ENCODE results near the gene ITPR2.

The ITPR2 gene

DNA sequence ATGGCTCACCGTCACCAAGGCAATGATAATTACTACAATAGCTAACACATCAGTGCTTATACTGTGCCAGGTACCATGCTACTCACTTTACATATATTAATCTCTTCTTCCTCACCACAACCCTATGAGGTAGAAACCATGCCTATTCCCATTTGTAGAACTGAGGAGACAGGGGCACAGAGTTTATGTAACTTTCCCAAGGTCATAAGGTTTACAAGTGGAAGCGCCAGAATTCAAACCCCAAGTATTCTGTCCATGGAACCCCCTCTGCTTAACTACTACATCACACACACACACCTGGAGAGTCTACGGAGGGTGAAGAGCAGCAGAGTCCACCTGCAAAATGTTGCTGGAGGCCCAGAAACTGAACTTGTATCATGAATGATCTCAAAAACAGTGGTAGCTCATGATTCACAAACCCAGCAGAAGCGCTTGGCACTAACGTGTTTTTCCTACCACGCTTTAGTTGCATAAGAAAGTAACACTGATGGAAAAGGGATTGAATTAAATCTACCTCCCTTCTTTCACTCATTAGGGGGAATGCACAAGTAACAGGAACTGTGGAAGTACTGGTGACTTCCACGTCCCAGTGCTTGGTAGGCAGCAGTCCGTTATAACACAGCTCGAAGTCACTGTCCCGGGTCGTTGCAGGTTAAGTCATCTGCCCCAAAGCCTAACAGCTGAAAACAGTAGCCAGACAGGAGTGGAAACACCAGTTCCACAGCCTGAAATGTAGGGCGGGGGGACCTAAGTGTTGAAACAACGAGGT lies 2.0 kb downstream of the ITPR2 start:
- FAIRE-seq (peak; percentile 72), DNase-seq (ENCODE audit: insufficient read length) (no peak)

DNA sequence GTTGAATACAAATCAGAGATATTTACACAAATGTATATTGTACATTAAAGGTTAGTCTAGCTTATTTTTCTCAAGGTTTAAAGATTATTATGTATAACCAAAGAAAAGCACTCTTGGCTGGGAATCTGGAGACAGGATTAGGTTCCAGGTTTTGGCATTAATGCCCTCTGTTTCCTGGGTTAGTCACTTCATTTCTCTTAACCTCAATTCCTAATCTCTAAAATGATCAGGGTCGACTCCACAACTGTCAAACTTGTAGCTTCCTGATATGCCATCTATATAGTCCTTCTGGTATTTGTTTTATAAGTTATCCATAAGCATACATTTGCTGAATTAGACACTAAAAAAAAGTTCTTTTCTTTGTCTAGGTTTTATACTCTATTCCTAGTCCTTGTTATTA lies 2.6 kb downstream of the ITPR2 start:
- TF ChIP-seq TAF1 (IDR thresholded peaks at IDR 0.05; ENCODE audit: borderline replicate concordance, low read depth, low read length) = no peak
- no peak for TF ChIP-seq POLR2AphosphoS5 (IDR thresholded peaks at IDR 0.05; ENCODE audit: low read depth, low read length)
- no peak for TF ChIP-seq POLR2A (IDR thresholded peaks at IDR 0.05; ENCODE audit: low read depth, low read length)
- no peak for FAIRE-seq
- no peak for DNase-seq (ENCODE audit: insufficient read length)

More for the DNA sequence above, 2.0 kb downstream of the ITPR2 start:
- TF ChIP-seq POLR2A (IDR thresholded peaks at IDR 0.05; ENCODE audit: low read depth, low read length) (no peak), POLR2AphosphoS5 (IDR thresholded peaks at IDR 0.05; ENCODE audit: low read depth, low read length) (no peak), TAF1 (IDR thresholded peaks at IDR 0.05; ENCODE audit: borderline replicate concordance, low read depth, low read length) (no peak)

DNA sequence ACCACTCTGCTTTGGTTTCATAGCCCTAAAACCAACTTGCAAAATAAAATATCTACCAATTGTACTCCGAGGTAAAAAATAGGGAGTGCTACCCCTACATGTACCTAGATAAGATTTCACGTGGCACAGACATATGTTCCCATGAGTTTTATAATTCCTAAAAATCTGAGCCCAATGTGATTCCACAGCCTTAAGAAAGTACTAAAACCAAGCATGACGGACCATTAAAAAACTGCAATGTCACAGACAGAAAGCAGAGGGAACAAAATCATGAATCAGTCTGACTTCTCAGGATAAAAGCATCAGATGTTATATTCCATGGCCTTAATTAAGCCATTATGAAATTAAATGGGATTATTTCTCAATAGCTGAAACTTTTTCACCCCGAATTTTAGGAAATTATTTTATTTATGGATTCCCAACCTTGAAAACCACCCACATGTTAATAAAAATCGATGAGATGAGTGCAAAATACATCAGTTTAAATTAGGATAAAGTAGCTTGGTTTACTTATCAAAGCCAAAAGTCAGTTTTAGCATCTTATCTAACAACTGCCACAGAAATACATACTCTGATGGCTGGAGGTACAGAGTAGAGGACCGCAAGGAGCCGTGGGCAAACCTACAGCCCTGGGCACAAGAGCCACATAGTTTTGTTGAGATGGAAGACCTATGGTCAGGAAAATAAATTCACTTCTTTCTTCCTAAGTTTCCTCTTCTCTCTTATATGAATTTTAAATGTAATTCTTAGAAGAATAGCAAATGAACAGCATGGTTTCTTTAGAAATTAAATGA lies 4.5 kb downstream of the ITPR2 start:
- DNase-seq (ENCODE audit: insufficient read length) (no peak), FAIRE-seq (no peak)
- TF ChIP-seq POLR2A (IDR thresholded peaks at IDR 0.05; ENCODE audit: low read depth, low read length) (no peak), TAF1 (IDR thresholded peaks at IDR 0.05; ENCODE audit: borderline replicate concordance, low read depth, low read length) (no peak), POLR2AphosphoS5 (IDR thresholded peaks at IDR 0.05; ENCODE audit: low read depth, low read length) (no peak)

DNA sequence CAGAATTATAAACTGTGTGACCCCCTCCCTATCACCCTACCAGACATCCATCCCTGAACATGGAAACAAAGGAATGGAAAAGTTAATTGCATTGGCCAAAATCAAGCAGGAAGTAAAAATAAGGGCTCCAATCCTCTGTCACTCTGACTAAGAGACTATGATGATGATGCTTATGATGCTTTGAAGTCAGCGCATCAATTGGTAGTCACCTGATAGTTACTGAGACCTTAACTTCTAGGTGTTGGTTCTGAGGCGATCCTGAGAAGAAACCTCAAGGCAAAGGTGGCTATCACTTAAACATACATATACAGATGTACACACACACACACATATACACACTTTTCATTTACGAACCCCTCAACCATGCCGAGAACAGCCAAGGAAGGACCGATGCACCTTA lies 6.6 kb downstream of the ITPR2 start:
- TF ChIP-seq POLR2A (IDR thresholded peaks at IDR 0.05; ENCODE audit: low read depth, low read length) (no peak), POLR2AphosphoS5 (IDR thresholded peaks at IDR 0.05; ENCODE audit: low read depth, low read length) (no peak), TAF1 (IDR thresholded peaks at IDR 0.05; ENCODE audit: borderline replicate concordance, low read depth, low read length) (no peak)
- FAIRE-seq = peak; percentile 27
- no peak for DNase-seq (ENCODE audit: insufficient read length)

DNA sequence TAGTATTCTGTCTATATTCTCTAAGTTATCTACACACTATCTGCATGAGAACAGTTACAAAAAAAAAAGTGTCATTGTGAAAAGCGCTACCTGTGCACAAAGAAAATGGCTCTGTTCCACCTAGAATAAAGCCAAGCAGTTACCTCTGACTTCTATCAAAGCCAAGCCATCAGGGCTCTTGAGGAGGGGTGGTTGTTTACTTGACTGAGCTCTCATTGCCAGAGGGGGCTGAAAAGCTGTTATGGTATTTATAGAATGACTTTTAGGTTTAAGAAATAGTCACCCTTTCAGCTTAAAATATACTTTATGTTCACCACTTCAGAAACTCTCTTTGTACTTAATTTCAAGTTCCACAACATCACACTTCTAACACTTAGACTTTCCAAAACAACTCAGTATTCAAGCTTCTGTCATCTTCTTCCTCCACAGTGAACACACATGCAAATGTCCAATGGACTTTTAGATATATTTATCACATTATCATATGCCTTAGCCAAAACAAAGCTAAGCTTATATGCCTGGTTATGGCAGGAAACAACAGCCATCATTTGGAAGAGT lies 7.5 kb downstream of the ITPR2 start:
- no peak for DNase-seq (ENCODE audit: insufficient read length)
- FAIRE-seq = no peak
- TF ChIP-seq TAF1 (IDR thresholded peaks at IDR 0.05; ENCODE audit: borderline replicate concordance, low read depth, low read length) = no peak

DNA sequence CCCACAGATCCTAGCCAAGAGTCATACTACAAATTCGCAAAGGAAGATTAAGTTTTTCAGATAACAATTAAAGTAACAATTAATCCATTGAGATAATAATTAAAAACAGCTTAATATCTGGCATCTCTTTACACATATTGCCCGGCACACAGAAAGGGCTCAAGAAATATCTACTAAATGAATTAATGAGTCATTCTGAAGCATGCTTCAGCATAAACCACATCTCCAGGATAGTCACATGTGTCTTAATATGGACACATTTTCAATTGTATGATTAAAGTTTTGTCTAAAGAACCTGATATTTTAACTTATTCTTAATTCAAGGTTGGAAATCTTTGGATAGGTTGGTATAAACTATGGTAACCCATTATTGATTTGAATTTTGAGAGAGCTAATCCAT lies 9.6 kb downstream of the ITPR2 start:
- TF ChIP-seq POLR2AphosphoS5 (IDR thresholded peaks at IDR 0.05; ENCODE audit: low read depth, low read length) (no peak), TAF1 (IDR thresholded peaks at IDR 0.05; ENCODE audit: borderline replicate concordance, low read depth, low read length) (no peak), POLR2A (IDR thresholded peaks at IDR 0.05; ENCODE audit: low read depth, low read length) (no peak)
- no peak for FAIRE-seq
- DNase-seq (ENCODE audit: insufficient read length) = no peak

DNA sequence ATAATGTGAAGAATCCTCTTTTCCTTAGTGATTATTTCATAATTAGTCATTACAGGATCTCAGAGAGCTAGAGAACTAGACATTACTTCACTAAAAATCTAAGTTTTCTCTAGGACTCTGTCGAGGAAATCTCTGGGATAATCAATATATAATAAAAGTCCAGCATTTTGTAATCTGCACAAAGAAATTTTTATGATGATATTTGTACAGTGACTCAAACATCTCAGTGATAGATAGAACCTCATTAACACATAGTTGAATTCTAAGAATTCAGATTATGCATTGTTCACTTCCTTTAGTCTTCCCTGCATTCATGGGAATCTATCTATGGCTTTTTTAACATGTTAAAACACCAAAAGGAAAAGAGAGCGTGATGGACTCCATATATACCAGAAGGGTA lies 11.0 kb downstream of the ITPR2 start:
- TF ChIP-seq POLR2A (IDR thresholded peaks at IDR 0.05; ENCODE audit: low read depth, low read length) = no peak
- no peak for TF ChIP-seq TAF1 (IDR thresholded peaks at IDR 0.05; ENCODE audit: borderline replicate concordance, low read depth, low read length)
- TF ChIP-seq POLR2AphosphoS5 (IDR thresholded peaks at IDR 0.05; ENCODE audit: low read depth, low read length) = no peak
- FAIRE-seq (no peak), DNase-seq (ENCODE audit: insufficient read length) (no peak)

DNA sequence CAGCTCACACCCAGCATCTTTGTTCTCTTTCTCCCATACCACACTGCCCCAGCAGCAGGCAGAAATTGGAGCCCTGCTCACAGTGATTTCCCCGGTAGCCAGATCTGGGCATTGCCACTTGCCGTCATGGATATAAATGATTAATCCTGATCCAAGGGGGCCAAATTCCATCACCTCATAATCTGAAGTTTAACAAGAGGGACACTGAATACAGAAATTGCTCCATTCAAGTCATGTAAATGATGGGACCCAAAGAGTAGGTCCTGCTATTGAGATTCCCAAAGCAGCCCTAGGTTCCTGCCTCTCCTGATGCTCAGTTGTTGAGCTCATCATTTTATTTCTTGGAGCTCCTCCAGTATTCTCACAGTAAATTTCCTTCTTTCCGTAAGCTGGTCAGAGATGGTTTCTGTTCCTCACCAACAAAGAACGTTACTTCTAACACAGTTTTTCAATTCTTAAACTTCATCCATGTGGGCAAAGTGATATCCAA lies 11.7 kb downstream of the ITPR2 start:
- DNase-seq (ENCODE audit: insufficient read length) (no peak), FAIRE-seq (peak; percentile 33)
- TF ChIP-seq POLR2A (IDR thresholded peaks at IDR 0.05; ENCODE audit: low read depth, low read length) = no peak
- TF ChIP-seq POLR2AphosphoS5 (IDR thresholded peaks at IDR 0.05; ENCODE audit: low read depth, low read length) = no peak
- no peak for TF ChIP-seq TAF1 (IDR thresholded peaks at IDR 0.05; ENCODE audit: borderline replicate concordance, low read depth, low read length)

DNA sequence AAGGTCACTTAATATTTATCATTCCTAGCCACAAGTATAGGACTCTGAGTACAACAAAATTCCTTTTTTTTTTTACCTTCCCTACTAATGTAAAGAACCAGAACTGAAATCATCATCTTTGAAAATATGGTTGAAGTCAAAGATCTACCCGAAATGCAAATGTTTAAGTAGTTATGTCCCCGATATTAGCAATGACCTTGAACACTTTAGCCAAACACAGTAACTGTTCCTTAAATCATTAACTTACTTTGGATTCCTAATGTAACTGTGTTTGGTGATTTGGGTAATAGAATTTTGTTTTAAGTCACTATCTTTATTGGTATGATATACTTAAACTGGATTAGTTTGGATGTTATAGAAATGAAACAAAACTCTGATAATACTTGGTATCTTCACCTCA lies 14.4 kb downstream of the ITPR2 start:
- FAIRE-seq (no peak), DNase-seq (ENCODE audit: insufficient read length) (no peak)
- TF ChIP-seq POLR2A (IDR thresholded peaks at IDR 0.05; ENCODE audit: low read depth, low read length) (no peak), TAF1 (IDR thresholded peaks at IDR 0.05; ENCODE audit: borderline replicate concordance, low read depth, low read length) (no peak), POLR2AphosphoS5 (IDR thresholded peaks at IDR 0.05; ENCODE audit: low read depth, low read length) (no peak)

DNA sequence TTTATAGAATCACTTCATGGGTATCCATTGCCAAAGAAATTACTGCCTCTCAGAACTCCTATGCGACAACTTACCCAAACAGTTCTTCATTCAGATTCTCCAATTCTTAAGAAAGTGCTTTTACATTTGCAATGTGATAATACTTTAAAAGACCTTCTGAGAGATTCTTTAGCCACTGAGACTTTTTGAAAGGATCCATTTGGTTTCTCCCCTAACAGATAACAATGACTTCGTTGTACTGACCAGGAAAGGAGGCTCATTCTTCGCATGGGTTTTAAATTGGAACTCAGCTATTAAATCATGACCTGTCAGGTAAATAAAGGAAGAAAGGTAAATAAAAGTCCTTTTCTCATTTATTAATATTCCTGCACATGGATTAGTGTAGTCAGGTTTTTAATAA lies 14.8 kb downstream of the ITPR2 start:
- no peak for DNase-seq (ENCODE audit: insufficient read length)
- TF ChIP-seq POLR2AphosphoS5 (IDR thresholded peaks at IDR 0.05; ENCODE audit: low read depth, low read length) (no peak), TAF1 (IDR thresholded peaks at IDR 0.05; ENCODE audit: borderline replicate concordance, low read depth, low read length) (no peak), POLR2A (IDR thresholded peaks at IDR 0.05; ENCODE audit: low read depth, low read length) (no peak)
- FAIRE-seq = no peak

DNA sequence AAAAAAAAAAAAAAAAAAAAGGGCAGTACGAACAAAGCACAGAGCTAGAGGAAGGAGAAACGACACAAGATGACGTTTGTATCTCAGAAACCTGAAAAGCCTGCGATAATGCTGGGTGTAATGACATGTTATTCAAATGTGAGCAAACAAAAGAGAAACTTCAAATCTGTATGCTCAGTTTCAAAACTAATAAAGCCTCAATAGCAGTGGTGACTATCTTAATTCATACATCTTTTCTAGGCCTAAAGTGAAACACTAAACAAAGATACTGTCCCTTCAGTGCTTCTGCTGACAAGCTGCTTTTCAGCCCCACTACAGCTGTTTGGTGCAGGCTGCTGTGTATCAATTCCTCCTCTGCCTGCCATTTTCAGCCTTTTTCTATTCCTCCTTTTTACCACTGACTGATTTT lies 15.8 kb downstream of the ITPR2 start:
- FAIRE-seq (no peak), DNase-seq (ENCODE audit: insufficient read length) (no peak)
- TF ChIP-seq POLR2A (IDR thresholded peaks at IDR 0.05; ENCODE audit: low read depth, low read length) = no peak
- TF ChIP-seq TAF1 (IDR thresholded peaks at IDR 0.05; ENCODE audit: borderline replicate concordance, low read depth, low read length) = no peak
- no peak for TF ChIP-seq POLR2AphosphoS5 (IDR thresholded peaks at IDR 0.05; ENCODE audit: low read depth, low read length)

Measured in GM12892 (cell line).